ENCODE data around the gene R3HCC1L.
A peak's percentile ranks its signal among the peaks of the same experiment; 100 is the strongest.
"Not testable (repeated sequence)": the region's sequence is repeated elsewhere in the genome, so short reads cannot be mapped to it uniquely, and the experiment has no call there.

Gene R3HCC1L

DNA sequence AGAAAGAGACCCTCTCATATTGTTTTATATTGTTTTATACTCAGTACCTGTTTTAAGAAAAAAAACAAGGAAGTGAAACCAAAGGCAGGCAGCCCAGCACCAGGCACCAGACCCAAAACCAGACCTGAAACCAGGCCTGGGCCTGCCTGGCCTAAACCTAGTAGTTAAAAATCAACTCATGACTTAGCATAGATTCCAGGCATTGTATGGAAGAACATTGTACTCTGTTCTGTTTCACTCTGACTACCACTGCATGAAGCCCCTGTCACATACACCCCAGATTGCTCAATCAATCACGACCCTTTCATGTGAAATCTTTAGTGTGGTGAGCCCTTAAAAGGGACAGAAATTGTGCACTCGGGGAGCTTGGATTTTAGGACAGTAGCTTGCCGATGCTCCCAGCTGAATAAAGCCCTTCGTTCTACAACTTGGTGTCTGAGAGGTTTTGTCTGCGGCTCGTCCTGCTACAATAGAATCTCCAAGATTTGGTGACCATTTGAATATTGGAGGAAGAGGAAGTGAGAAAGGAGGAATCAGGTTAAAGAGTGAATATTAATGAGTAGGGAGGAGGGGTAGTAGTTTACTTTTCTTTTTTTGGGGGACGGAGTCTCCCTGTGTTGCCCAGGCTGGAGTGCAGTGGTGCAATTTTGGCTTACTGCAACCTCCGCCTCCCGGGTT, 1.2 kb upstream of the R3HCC1L start:
- DNase-seq: not testable (repeated sequence)

DNA sequence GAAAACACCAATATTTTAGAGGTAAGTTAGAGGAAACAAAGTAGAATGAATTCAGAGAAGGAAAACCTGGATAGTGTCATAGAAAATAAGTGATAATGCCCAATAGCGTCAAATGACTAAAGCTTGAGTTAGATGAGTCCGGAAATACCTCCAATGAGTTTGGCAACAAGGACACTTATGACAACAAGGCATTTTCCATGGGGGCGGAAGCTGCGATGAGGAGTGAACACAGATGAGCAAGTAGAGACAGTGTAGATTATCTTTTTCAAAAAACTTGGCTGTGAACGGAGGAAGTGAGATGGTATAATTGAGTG, 383 bp upstream of the R3HCC1L start:
- DNase-seq: peak; percentile 38

DNA sequence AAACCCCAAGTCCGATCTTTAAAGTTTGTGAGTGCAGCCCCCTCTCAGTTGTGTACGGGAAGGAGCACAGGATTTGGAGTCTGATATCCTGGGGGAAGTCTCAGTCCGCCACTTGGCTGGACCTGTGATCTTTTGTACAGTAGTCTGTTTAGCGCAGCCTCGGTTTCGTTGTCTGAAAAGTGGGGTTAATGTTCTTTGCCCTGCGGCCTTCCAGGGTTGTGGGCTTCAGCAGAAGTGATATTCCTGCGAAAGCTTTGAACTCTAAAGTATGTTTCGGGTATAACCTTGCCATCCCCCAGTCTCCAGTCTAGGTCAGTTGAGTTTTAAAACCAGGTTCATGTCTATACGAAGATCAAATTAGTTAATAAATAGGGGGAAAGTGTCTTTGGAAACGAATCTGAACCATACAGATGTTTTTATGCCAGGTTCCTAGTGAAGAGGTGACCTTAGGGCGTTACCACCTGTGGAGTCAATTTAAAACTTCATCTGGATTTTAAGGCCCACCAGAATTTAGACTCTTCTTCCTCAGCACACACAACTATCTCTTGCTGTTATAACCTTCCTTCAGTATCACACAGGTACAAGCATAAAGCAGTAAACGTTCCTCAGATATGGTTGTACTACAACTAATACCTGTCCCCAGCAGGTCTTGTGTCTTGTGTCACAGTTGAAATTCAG, 904 bp downstream of the R3HCC1L start:
- no peak for DNase-seq

DNA sequence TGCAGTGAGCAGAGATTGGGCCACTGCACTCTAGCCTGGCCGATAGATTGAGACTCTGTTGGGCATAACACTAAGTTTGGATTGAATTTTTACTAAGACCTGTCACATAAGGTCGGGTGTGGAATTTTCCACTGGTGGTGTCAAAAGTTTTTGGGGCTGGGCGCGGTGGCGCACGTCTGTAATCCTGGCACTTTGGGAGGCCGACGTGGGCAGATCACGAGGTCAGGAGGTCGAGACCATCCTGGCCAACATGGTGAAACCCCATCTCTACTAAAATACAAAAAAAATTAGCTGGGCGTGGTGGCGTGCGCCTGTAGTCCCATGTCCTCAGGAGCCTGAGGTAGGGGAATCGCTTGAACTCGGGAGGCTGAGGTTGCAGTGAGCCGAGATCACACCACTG, 2.3 kb downstream of the R3HCC1L start:
- not testable (repeated sequence) for DNase-seq

- no peak for DNase-seq
These were observed 3.6 kb downstream of the R3HCC1L start for GRCh38 chr10:98138031-98138430.

DNA sequence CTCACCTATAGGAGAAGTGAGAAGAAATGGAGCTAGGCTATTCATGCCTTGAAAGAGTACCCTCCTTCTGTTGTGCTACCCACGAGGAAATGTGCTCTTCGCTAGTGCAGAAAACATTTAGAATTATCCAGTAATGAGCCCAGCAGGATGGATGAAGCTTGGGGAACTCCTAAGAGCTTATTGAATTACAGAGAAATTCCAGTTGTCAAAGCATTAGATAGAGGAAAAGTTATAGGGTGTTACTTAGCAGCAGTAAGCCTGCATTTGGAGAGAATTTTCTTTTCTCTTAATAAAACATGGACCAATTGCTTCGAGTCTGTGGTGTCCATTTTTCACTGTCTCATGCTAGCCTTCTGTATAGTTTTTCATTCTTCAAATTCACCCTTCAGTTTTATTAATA, 5.0 kb downstream of the R3HCC1L start:
- no peak for DNase-seq

- DNase-seq: no peak
These were observed 7.1 kb downstream of the R3HCC1L start for GRCh38 chr10:98141484-98142073.

DNA sequence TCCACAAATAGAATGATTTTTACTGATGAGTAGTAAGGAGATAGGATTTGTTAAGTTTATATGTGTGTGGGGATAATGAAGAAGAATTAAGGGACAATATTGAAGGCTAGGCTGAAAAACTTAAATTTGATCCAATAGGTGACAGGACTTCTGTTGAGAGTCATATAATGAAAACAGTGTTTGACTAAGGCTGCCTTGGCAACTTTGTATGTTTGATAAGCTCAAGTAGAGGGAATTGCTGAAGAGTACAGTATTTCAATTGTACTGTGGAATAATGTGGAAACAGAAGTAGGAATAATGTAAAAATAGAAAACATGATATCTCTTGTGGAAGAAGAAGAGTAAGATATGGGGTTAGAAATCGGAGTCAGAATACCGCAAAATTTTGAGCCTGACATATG, 10.5 kb downstream of the R3HCC1L start:
- no peak for DNase-seq

- DNase-seq: no peak
These were observed 15.4 kb downstream of the R3HCC1L start for GRCh38 chr10:98149858-98150257.

- DNase-seq: no peak
These were observed 16.1 kb downstream of the R3HCC1L start for GRCh38 chr10:98150544-98150943.

DNA sequence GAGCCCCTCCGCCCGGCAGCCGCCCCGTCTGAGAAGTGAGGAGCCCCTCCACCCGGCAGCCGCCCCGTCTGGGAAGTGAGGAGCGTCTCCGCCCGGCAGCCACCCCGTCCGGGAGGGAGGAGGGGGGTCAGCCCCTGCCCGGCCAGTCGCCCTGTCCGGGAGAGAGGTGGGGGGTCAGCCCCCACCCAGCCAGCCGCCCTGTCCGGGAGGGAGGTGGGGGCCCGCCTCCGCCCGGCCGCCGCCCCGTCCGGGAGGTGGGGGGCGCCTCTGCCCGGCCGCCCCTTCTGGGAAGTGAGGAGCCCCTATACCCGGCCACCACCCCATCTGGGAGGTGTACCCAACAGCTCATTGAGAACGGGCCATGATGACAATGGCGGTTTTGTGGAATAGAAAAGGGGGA, 18.3 kb downstream of the R3HCC1L start:
- not testable (repeated sequence) for DNase-seq

DNA sequence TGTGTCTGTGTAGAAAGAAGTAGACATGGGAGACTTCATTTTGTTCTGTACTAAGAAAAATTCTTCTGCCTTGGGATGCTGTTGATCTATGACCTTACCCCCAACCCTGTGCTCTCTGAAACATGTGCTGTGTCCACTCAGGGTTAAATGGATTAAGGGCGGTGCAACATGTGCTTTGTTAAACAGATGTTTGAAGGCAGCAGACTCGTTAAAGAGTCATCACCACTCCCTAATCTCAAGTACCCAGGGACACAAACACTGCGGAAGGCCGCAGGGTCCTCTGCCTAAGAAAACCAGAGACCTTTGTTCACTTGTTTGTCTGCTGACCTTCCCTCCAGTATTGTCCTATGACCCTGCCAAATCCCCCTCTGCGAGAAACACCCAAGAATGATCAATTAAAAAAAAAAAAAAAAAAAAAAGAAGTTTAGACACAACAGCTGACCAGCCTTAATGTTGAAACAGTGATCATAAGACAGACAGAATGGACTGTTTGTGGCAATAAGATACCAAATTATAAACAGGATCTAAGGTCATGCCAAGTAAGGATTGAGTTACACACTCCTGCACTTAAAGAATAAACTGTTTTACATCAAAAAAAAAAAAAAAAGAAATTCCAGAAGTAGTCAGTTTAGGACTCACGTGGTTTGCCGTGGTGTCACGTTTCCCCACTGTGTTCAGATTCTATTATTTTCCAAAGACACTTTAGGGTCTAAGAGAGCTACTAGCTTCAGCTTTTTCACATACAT, 18.9 kb downstream of the R3HCC1L start:
- DNase-seq: not testable (repeated sequence)

GRCh38 chr10:98154076-98154475, 19.6 kb downstream of the R3HCC1L start:
- DNase-seq: no peak

GRCh38 chr10:98158576-98158975, 24.1 kb downstream of the R3HCC1L start:
- DNase-seq: no peak

- no peak for DNase-seq
These were observed 29.5 kb downstream of the R3HCC1L start for GRCh38 chr10:98163941-98164340.

DNA sequence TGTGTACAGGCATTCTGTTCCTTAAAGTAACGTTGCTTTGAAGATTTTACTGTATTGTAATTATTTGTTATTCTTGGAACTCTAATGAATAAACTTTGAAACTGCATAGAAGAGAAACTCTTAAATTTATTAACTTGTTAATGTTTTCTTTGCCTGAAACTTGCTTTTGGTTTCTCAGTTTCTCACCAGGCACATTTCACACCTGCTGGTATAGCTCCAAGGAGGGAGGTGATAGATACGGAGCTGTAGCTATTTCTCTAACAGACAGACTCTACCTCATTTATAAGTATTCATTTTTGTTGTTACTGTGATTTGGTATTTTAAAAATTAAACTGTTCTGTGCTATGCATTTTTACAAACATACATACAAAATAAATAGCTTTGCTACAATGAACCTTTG, 32.7 kb downstream of the R3HCC1L start:
- no peak for DNase-seq

DNA sequence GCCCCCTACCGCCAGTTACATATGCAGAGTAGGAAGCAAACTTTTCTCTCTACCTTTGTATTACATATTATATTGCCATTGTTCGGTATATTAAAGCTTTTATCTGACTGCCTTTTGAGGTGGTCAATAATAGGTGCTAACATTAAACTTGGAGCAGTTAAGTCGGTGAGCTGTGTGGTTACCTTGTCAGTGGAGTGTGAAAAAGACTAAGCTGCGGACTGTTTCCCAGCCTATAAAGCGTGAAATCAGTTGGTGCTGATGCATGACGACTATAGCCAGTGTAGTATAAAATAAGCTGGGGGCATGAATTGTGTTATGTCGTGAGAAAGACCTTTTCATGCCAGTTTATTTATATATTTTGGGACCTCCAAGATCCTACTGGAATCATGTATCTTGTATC, 33.7 kb downstream of the R3HCC1L start:
- no peak for DNase-seq

DNA sequence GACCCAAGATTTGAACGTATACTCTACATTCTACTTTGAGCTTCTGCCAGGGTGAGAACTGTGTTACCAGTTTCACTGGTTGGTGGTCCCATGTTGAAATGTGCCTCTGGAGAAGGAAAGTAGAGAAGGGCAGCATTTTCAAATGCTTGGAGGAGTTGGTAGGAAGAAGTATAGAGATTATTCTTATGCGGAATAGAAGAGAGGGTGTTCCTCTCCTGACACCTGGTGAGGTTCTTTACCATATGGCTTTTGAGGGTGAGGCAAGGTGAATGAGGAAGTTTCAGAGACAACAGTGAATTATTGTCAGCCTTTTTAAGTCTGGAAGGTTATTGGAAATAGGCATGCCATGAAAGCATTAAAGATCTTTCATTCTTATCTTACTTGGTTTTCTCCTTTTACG, 34.3 kb downstream of the R3HCC1L start:
- DNase-seq: no peak

GRCh38 chr10:98169379-98169778, 34.9 kb downstream of the R3HCC1L start:
- no peak for DNase-seq

- DNase-seq: peak; percentile 52
These were observed 36.0 kb downstream of the R3HCC1L start for GRCh38 chr10:98170249-98171117.

GRCh38 chr10:98172073-98172472, 37.6 kb downstream of the R3HCC1L start:
- DNase-seq: no peak

DNA sequence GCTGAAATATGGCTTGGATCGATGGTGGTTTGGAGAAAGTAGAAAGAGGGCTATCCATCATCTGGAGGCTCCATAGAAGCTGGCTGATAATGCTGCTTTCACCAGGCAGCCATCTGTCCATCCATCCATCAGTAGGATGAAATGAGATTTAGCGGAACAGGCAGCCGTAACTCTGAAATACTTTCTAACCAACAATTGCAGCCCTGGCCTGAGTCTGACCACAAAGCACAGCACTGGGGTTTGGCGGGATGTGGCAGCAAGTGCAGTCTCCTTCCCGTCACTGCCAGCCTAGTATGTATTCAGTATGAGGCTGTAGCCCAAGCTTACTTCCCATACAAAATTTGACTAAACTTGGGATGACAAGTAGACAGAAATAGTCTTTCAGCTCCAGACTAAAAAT, 38.0 kb downstream of the R3HCC1L start:
- DNase-seq: no peak

DNA sequence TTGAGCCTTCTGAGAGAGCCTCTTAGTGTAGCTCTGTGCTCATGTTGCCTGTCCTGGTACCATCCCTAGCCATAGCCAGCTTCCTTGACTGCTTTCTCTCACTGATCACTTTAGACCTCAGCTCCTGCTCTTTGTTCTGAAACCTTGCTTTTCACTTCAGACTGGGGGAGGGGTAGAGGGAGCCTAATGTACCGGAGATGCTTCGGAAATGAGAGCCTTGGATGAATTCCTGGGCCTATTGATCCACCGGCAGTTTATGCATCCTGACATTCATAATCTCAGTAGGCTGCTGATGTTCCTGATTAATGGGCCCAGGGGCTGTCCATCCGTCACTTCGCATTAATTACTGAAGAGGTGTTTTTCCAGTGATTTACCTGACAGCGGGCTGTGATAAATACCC, 38.8 kb downstream of the R3HCC1L start:
- no peak for DNase-seq
